ENCODE measurements around the gene FAM219B. TPM values are rescaled to one million over a fixed set of nuclear protein-coding genes. Genes with fewer than 3 reads are reported as not detected.

Gene FAM219B
- total and polyA plus RNA-seq, 2 donors (not counting 1 experiment from before 2014, with no cell fraction given) = 80.2 to 109 TPM

DNA sequence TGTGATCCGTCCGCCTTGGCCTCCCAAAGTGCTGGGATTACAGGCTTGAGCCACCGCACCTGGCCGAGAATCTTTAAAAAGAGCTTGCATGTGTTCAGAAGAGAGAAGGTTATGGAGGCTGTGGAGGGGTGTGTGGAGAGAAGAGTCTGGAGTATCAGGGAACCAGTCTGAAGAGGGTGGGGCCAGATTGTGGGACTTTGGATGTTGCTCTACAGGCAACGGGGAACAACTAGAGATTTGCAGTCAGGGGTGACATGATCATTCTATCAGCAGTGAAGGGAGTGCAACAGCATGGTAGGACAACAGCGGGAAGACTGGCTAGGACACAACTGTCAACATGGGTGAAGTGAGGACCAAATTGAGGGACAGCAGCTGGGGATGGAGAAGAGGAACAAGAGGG is 42.4 kb downstream of the FAM219B start:
- CTCF ChIA-PET = interaction anchor here (7.3 kb wide), 1 partner anchor 37 kb away, joined by 40 read pairs; no protein-coding TSS in a partner anchor

More for the DNA sequence above, 42.4 kb downstream of the FAM219B start:
- intact Hi-C loops (cut with micrococcal nuclease) = no loop called here
- Histone ChIP-seq H3K27me3 (replicated peaks in 1 of 4; ENCODE audit: control extremely low read depth in 1 of 4, control insufficient read depth in 3 of 4, insufficient read depth in 4 of 4, low read length in 3 of 4) (no peaks in the 10 kb centered on the region), H3K9me3 (ENCODE audit: control extremely low read depth in 1 of 3, control insufficient read depth in 2 of 3, insufficient read depth in 1 of 3, low read length in 2 of 3) (no peaks in the 10 kb centered on the region), H3K4me2 (replicated peaks; ENCODE audit: low read depth, low read length, poor library complexity, severe bottlenecking) (no peak overlapping the region), H3K27ac (ENCODE audit: low read length in 2 of 2) (no peak overlapping the region), H3K9ac (ENCODE audit: low read length) (no peak overlapping the region), H3K4me3 (ENCODE audit: control extremely low read depth in 1 of 5, extremely low read depth in 1 of 5, insufficient read depth in 1 of 5, low read depth in 2 of 5, low read length in 4 of 5) (no peak overlapping the region), H2AFZ (ENCODE audit: insufficient read depth, low read depth, low read length, poor library complexity, severe bottlenecking) (no peak overlapping the region), H4K20me1 (ENCODE audit: control insufficient read depth, insufficient read depth, low read length, poor library complexity, severe bottlenecking) (peaks cover 91% of the 10 kb centered on the region), H3K79me2 (ENCODE audit: control insufficient read depth, insufficient read depth, low read length) (peaks cover 93% of the 10 kb centered on the region), H3K4me1 (ENCODE audit: control insufficient read depth in 2 of 2, insufficient read depth in 2 of 2, low read length in 2 of 2) (peaks cover 28 to 34% of the 10 kb centered on the region in 2 donors), H3K36me3 (replicated peaks in 1 of 2; ENCODE audit: control extremely low read depth in 1 of 2, control insufficient read depth in 1 of 2, extremely low read depth in 1 of 2, insufficient read depth in 2 of 2, low read length in 1 of 2) (peaks cover 0 to 17% of the 10 kb centered on the region in 2 experiments)
- Mint-ChIP-seq H3K27me3 (no peaks in the 10 kb centered on the region), H3K4me1 (peaks cover 55% of the 10 kb centered on the region), H3K27ac (no peak overlapping the region), H3K4me3 (no peak overlapping the region), H3K9me3 (ENCODE audit: insufficient read depth) (no peaks in the 10 kb centered on the region)
- ATAC-seq (ENCODE audit: low read depth) (no peak), DNase-seq (no peak)
- TF ChIP-seq EZH2 (IDR thresholded peaks at IDR 0.05; ENCODE audit: borderline replicate concordance, insufficient read depth, low read depth, low read length, poor library complexity, severe bottlenecking) = no peak
- TF ChIP-seq, protein P1, sequence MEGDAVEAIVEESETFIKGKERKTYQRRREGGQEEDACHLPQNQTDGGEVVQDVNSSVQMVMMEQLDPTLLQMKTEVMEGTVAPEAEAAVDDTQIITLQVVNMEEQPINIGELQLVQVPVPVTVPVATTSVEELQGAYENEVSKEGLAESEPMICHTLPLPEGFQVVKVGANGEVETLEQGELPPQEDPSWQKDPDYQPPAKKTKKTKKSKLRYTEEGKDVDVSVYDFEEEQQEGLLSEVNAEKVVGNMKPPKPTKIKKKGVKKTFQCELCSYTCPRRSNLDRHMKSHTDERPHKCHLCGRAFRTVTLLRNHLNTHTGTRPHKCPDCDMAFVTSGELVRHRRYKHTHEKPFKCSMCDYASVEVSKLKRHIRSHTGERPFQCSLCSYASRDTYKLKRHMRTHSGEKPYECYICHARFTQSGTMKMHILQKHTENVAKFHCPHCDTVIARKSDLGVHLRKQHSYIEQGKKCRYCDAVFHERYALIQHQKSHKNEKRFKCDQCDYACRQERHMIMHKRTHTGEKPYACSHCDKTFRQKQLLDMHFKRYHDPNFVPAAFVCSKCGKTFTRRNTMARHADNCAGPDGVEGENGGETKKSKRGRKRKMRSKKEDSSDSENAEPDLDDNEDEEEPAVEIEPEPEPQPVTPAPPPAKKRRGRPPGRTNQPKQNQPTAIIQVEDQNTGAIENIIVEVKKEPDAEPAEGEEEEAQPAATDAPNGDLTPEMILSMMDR (IDR thresholded peaks at IDR 0.05) = no peak
- WGBS (ENCODE audit: insufficient coverage) = 86% methylated on average over 5 of the region's 6 CpGs
- POLR2A ChIA-PET = interaction anchor here (0.6 kb wide), 1 partner anchor 828 kb away, joined by 6 read pairs; no protein-coding TSS in a partner anchor

All from B cell (primary cell).